ENCODE results near the gene SAMD14. TPM values are rescaled to one million over a fixed set of nuclear protein-coding genes. Genes with fewer than 3 reads are reported as not detected.

SAMD14 gene
- total RNA-seq, 1 experiment from 2014 or later = 5.9 TPM

DNA sequence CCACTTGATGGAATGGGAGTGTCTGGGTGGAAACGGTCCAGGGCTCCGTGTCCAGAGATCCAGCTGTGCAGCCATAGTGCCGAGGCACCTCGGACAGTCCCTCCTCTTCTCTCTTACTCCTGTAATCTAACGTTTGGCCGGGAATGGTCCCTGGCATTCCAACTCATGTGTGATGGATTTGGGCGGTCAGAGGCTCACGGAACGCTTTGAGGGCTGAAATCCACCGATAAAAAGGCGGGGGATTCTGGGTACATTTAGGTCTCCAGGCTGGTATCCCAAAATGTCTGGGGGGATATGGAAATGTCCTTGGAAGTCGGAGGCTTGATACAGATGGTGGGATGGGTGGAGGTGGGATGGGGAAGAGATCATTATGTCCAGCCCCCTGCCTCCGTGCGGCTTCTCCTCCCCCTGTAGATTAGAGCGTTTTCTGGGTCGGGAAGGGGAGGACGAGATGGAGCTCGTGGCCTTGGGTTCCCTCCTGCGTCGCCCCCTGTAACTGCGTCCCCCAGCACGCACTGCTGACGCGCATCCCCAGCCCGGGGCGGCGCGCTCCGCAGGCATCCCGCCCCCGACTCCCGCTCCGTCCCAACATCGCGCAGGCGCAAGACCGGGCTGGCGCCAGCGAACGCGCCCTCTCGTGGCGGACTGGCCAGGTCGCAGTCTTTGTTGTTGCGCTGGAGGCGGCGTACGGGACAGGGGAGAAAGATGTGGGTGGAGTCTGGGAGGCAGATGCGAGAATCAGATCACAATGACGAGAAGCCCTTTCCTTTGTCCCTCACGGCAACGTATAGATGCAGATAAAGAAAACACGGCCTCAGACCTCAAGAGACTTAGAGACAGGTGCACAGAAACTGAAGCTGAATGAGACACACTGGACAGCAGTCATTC lies 31.3 kb upstream of the SAMD14 start (continued):
- TF ChIP-seq AR (CRISPR knock-in tag; IDR thresholded peaks at IDR 0.05) (no peak), ELF4 (CRISPR knock-in tag; IDR thresholded peaks at IDR 0.05; ENCODE audit: low read depth) (no peak), EMX1 (CRISPR knock-in tag; IDR thresholded peaks at IDR 0.05) (no peak), ATF6 (CRISPR knock-in tag; IDR thresholded peaks at IDR 0.05) (no peak), ESRRA (CRISPR knock-in tag; IDR thresholded peaks at IDR 0.05; ENCODE audit: borderline replicate concordance) (no peak), JAZF1 (CRISPR knock-in tag; IDR thresholded peaks at IDR 0.05) (no peak)
- TF ChIP-seq, protein P1, sequence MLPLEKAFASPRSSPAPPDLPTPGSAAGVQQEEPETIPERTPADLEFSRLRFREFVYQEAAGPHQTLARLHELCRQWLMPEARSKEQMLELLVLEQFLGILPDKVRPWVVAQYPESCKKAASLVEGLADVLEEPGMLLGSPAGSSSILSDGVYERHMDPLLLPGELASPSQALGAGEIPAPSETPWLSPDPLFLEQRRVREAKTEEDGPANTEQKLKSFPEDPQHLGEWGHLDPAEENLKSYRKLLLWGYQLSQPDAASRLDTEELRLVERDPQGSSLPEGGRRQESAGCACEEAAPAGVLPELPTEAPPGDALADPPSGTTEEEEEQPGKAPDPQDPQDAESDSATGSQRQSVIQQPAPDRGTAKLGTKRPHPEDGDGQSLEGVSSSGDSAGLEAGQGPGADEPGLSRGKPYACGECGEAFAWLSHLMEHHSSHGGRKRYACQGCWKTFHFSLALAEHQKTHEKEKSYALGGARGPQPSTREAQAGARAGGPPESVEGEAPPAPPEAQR (CRISPR knock-in tag; IDR thresholded peaks at IDR 0.05) = no peak
- TF ChIP-seq, protein P2, sequence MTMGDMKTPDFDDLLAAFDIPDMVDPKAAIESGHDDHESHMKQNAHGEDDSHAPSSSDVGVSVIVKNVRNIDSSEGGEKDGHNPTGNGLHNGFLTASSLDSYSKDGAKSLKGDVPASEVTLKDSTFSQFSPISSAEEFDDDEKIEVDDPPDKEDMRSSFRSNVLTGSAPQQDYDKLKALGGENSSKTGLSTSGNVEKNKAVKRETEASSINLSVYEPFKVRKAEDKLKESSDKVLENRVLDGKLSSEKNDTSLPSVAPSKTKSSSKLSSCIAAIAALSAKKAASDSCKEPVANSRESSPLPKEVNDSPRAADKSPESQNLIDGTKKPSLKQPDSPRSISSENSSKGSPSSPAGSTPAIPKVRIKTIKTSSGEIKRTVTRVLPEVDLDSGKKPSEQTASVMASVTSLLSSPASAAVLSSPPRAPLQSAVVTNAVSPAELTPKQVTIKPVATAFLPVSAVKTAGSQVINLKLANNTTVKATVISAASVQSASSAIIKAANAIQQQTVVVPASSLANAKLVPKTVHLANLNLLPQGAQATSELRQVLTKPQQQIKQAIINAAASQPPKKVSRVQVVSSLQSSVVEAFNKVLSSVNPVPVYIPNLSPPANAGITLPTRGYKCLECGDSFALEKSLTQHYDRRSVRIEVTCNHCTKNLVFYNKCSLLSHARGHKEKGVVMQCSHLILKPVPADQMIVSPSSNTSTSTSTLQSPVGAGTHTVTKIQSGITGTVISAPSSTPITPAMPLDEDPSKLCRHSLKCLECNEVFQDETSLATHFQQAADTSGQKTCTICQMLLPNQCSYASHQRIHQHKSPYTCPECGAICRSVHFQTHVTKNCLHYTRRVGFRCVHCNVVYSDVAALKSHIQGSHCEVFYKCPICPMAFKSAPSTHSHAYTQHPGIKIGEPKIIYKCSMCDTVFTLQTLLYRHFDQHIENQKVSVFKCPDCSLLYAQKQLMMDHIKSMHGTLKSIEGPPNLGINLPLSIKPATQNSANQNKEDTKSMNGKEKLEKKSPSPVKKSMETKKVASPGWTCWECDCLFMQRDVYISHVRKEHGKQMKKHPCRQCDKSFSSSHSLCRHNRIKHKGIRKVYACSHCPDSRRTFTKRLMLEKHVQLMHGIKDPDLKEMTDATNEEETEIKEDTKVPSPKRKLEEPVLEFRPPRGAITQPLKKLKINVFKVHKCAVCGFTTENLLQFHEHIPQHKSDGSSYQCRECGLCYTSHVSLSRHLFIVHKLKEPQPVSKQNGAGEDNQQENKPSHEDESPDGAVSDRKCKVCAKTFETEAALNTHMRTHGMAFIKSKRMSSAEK (CRISPR knock-in tag; IDR thresholded peaks at IDR 0.05; ENCODE audit: borderline replicate concordance) = no peak

GRCh38 chr17:50157891-50158290 lies 27.9 kb upstream of the SAMD14 start:
- Mint-ChIP-seq H3K27ac (no peak overlapping the region), H3K27me3 (ENCODE audit: low read depth) (peaks cover 26% of the 10 kb centered on the region), H3K36me3 (no peaks in the 10 kb centered on the region), H3K4me3 (no peak overlapping the region), H3K9me3 (no peaks in the 10 kb centered on the region), H3K4me1 (peaks cover 18% of the 10 kb centered on the region)
- ATAC-seq (no peak), DNase-seq (ENCODE audit: low spot score) (no peak)
- CTCF ChIA-PET = interaction anchor here (0.7 to 1.5 kb wide), 2 partner anchors 20 to 42 kb away, joined by 3 read pairs; no protein-coding TSS in a partner anchor
- POLR2A ChIA-PET = no interaction called here
- TF ChIP-seq ZNF281 (CRISPR knock-in tag; IDR thresholded peaks at IDR 0.05) (no peak), RORB (CRISPR knock-in tag; IDR thresholded peaks at IDR 0.05) (no peak), ELF4 (CRISPR knock-in tag; IDR thresholded peaks at IDR 0.05; ENCODE audit: low read depth) (no peak), NR2C2 (CRISPR knock-in tag; IDR thresholded peaks at IDR 0.05) (no peak), GRHL2 (CRISPR knock-in tag; IDR thresholded peaks at IDR 0.05; ENCODE audit: insufficient replicate concordance, severe bottlenecking) (no peak), PRRX2 (CRISPR knock-in tag; IDR thresholded peaks at IDR 0.05) (no peak), ZBTB21 (CRISPR knock-in tag; IDR thresholded peaks at IDR 0.05; ENCODE audit: borderline replicate concordance) (no peak), FOXK1 (CRISPR knock-in tag; IDR thresholded peaks at IDR 0.05) (no peak), ETV6 (CRISPR knock-in tag; IDR thresholded peaks at IDR 0.05) (no peak)
- TF ChIP-seq, protein P3, sequence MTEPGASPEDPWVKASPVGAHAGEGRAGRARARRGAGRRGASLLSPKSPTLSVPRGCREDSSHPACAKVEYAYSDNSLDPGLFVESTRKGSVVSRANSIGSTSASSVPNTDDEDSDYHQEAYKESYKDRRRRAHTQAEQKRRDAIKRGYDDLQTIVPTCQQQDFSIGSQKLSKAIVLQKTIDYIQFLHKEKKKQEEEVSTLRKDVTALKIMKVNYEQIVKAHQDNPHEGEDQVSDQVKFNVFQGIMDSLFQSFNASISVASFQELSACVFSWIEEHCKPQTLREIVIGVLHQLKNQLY (CRISPR knock-in tag; IDR thresholded peaks at IDR 0.05) = no peak
- TF ChIP-seq, protein P4, sequence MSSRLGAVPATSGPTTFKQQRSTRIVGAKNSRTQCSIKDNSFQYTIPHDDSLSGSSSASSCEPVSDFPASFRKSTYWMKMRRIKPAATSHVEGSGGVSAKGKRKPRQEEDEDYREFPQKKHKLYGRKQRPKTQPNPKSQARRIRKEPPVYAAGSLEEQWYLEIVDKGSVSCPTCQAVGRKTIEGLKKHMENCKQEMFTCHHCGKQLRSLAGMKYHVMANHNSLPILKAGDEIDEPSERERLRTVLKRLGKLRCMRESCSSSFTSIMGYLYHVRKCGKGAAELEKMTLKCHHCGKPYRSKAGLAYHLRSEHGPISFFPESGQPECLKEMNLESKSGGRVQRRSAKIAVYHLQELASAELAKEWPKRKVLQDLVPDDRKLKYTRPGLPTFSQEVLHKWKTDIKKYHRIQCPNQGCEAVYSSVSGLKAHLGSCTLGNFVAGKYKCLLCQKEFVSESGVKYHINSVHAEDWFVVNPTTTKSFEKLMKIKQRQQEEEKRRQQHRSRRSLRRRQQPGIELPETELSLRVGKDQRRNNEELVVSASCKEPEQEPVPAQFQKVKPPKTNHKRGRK (CRISPR knock-in tag; IDR thresholded peaks at IDR 0.05; ENCODE audit: borderline replicate concordance) = no peak

Measured in WTC11 (cell line).